Liver (tissue), 9 donors: Measurements from ENCODE around the gene AKT2. TPM values are rescaled to one million over a fixed set of nuclear protein-coding genes. Genes with fewer than 3 reads are reported as not detected.

Experiments
- DNase-seq: peaks from one replicate; pipeline ENCODE4 v3.0.0-alpha.2; 2017; ENCODE audit warnings: low spot score
- H3K27ac ChIP-seq, 2 donors: one replicate each; pipeline ENCODE4 v1.7.0; 2013; ENCODE audit warnings: inconsistent platforms in 2 of 2, low read length in 2 of 2, control low read depth in 1 of 2, low read depth in 1 of 2, mild to moderate bottlenecking in 1 of 2
- H3K27me3 ChIP-seq, 4 donors: one replicate each; pipeline versions ENCODE4 v1.6.1 to v1.7.0; 2013; ENCODE audit warnings: low read length in 3 of 4, inconsistent platforms in 1 of 4, mild to moderate bottlenecking in 1 of 4, moderate library complexity in 1 of 4; ENCODE audit not compliant: control insufficient read depth in 4 of 4, insufficient read depth in 4 of 4
- H3K36me3 ChIP-seq, 4 donors: one replicate each; pipeline versions ENCODE4 v1.6.1 to v1.7.0; 2013; ENCODE audit warnings: low read length in 3 of 4, mild to moderate bottlenecking in 3 of 4, low read depth in 1 of 4, moderate library complexity in 1 of 4; ENCODE audit not compliant: control insufficient read depth in 4 of 4, insufficient read depth in 3 of 4
- H3K4me1 ChIP-seq, 4 donors: one replicate each; pipeline versions ENCODE4 v1.6.1 to v1.7.0; 2013; ENCODE audit warnings: low read length in 3 of 4, mild to moderate bottlenecking in 3 of 4, moderate library complexity in 1 of 4; ENCODE audit not compliant: control insufficient read depth in 4 of 4, insufficient read depth in 4 of 4
- H3K4me3 ChIP-seq, 3 donors: one replicate each; pipeline versions ENCODE4 v1.6.1 to v1.7.0; 2013; ENCODE audit warnings: low read length in 3 of 3, control low read depth in 1 of 3, low read depth in 1 of 3, mild to moderate bottlenecking in 1 of 3
- H3K9ac ChIP-seq, 2 donors: one replicate each; pipeline ENCODE4 v1.7.0; 2013; ENCODE audit warnings: low read length in 2 of 2, mild to moderate bottlenecking in 2 of 2, moderate library complexity in 2 of 2, control low read depth in 1 of 2, low read depth in 1 of 2
- H3K9me3 ChIP-seq, 4 donors: one replicate each; pipeline versions ENCODE4 v1.6.1 to v1.7.0; 2013; ENCODE audit warnings: low read length in 3 of 4; ENCODE audit not compliant: control insufficient read depth in 4 of 4
- EGR1 ChIP-seq, 2 donors: IDR thresholded peaks; 2 replicates each; pipeline ENCODE4 v1.6.1; 2016 to 2018; ENCODE audit warnings: antibody characterized with exemption in 2 of 2, low read depth in 2 of 2
- FOXA1 ChIP-seq: IDR thresholded peaks from 2 replicates; pipeline ENCODE4 v1.6.1; 2016; ENCODE audit warnings: antibody characterized with exemption
- FOXA2 ChIP-seq: IDR thresholded peaks from 2 replicates; pipeline ENCODE4 v1.6.1; 2016; ENCODE audit warnings: antibody characterized with exemption
- GABPA ChIP-seq, 2 donors: IDR thresholded peaks in 1 of 2; conservative IDR thresholded peaks in 1 of 2; 2 replicates each; pipeline ENCODE4 v1.6.1; 2016; ENCODE audit warnings: antibody characterized with exemption in 2 of 2, mild to moderate bottlenecking in 1 of 2, moderate library complexity in 1 of 2
- HNF4G ChIP-seq: IDR thresholded peaks from 2 replicates; pipeline ENCODE4 v1.6.1; 2016; ENCODE audit warnings: antibody characterized with exemption
- JUND ChIP-seq, 2 donors: IDR thresholded peaks; 2 replicates each; pipeline ENCODE4 v1.6.1; 2016; ENCODE audit warnings: antibody characterized with exemption in 2 of 2
- NR2F2 ChIP-seq: IDR thresholded peaks from 2 replicates; pipeline ENCODE4 v1.6.1; 2016; ENCODE audit warnings: antibody characterized with exemption
- RAD21 ChIP-seq, 2 donors: IDR thresholded peaks; 2 replicates each; pipeline ENCODE4 v1.6.1; 2016; ENCODE audit warnings: antibody characterized with exemption in 2 of 2, mild to moderate bottlenecking in 2 of 2
- SP1 ChIP-seq: IDR thresholded peaks from 2 replicates; pipeline ENCODE4 v1.6.1; 2018; ENCODE audit warnings: antibody characterized with exemption, mild to moderate bottlenecking
- TAF1 ChIP-seq: conservative IDR thresholded peaks from 2 replicates; pipeline ENCODE4 v1.6.1; 2016; ENCODE audit warnings: antibody characterized with exemption, mild to moderate bottlenecking
- YY1 ChIP-seq: IDR thresholded peaks from 2 replicates; pipeline ENCODE4 v1.6.1; 2016; ENCODE audit warnings: antibody characterized with exemption, mild to moderate bottlenecking
- WGBS: extraction: QIAGEN DNeasy Blood & Tissue Kit; methylation state at CpG from one replicate; pipeline ENCODE4 v1.1.7; 2013; 5-methylcytosine and 5-hydroxymethylcytosine counted together
- polyA plus RNA-seq, 2 donors: library from polyadenylated mRNA; stranded (reverse) in 1 of 2; unstranded in 1 of 2; fragments of 200-250 nt in 1 of 2; fragments of >200 nt in 1 of 2; fragmentation: Nextera tagmentation in 1 of 2; extraction: Ambion mirVana in 1 of 2; gene quantifications; one replicate each; pipeline versions ENCODE4 v1.2.1 to v1.2.3, GENCODE V29; 2013 to 2015
- total RNA-seq, 2 donors: library from RNA; depleted of rRNA; stranded (reverse); fragments of >200 nt; gene quantifications; one replicate each; pipeline ENCODE4 v1.2.3, GENCODE V29; 2014
- TF ChIP-seq, protein P1 (sequence below): fragments of 150-350 bp; IDR thresholded peaks from 2 replicates; pipeline ENCODE4 v1.5.1; 2017; ENCODE audit warnings: improper control_type of control experiment, low read depth, low read length; ENCODE audit not compliant: missing input control
- TF ChIP-seq, protein P2 (sequence below): IDR thresholded peaks from 2 replicates; pipeline ENCODE4 v1.6.1; 2016; ENCODE audit warnings: antibody characterized with exemption
- TF ChIP-seq, protein P3 (sequence below): IDR thresholded peaks from 2 replicates; pipeline ENCODE4 v1.6.1; 2016; ENCODE audit warnings: antibody characterized with exemption
- TF ChIP-seq, protein P4 (sequence below): IDR thresholded peaks from 2 replicates; pipeline ENCODE4 v1.6.1; 2016; ENCODE audit warnings: antibody characterized with exemption, mild to moderate bottlenecking
- donor health status: healthy.
- donor health status: healthy.
- donor health status: healthy.
- donor health status: healthy.
- donor health status: healthy.

Gene AKT2
- total and polyA plus RNA-seq, 4 donors, result 23.2 to 110 (median 60.4) TPM

DNA sequence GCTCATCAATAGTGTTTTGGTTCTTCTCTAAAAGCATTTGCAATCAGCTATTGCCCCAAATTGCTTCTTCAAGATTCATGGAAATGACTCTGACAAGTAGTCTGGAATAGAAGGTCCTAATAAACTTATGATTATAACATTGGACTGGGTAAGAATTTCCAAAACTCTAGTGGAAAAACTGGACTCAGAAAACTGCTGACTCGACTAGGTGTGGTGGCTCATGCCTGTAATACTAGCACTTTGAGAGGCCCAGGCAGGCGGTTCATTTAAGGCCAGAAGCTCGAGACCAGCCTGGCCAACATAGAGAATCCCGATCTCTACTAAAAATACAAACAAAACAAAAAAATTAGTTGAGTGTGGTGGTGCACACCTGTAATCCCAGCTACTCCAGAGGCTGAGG is 15.5 kb upstream of the AKT2 start:
- H3K4me1 ChIP-seq, result peaks cover 0 to 12% (median 3%) of the 10 kb centered on the region in 4 donors
- no peak for DNase-seq
- 92% methylated on average over 4 of the region's 4 CpGs for WGBS
- no peaks in the 10 kb centered on the region for H3K27me3 ChIP-seq
- no peak overlapping the region for H3K9ac ChIP-seq
- no peak overlapping the region for H3K27ac ChIP-seq
- TF ChIP-seq TAF1 (no peak), HNF4G (no peak)
- TF ChIP-seq, protein P1, sequence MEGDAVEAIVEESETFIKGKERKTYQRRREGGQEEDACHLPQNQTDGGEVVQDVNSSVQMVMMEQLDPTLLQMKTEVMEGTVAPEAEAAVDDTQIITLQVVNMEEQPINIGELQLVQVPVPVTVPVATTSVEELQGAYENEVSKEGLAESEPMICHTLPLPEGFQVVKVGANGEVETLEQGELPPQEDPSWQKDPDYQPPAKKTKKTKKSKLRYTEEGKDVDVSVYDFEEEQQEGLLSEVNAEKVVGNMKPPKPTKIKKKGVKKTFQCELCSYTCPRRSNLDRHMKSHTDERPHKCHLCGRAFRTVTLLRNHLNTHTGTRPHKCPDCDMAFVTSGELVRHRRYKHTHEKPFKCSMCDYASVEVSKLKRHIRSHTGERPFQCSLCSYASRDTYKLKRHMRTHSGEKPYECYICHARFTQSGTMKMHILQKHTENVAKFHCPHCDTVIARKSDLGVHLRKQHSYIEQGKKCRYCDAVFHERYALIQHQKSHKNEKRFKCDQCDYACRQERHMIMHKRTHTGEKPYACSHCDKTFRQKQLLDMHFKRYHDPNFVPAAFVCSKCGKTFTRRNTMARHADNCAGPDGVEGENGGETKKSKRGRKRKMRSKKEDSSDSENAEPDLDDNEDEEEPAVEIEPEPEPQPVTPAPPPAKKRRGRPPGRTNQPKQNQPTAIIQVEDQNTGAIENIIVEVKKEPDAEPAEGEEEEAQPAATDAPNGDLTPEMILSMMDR, result no peak
- H3K9me3 ChIP-seq, result no peaks in the 10 kb centered on the region
- H3K4me3 ChIP-seq, result no peak overlapping the region
- no peaks in the 10 kb centered on the region for H3K36me3 ChIP-seq

DNA sequence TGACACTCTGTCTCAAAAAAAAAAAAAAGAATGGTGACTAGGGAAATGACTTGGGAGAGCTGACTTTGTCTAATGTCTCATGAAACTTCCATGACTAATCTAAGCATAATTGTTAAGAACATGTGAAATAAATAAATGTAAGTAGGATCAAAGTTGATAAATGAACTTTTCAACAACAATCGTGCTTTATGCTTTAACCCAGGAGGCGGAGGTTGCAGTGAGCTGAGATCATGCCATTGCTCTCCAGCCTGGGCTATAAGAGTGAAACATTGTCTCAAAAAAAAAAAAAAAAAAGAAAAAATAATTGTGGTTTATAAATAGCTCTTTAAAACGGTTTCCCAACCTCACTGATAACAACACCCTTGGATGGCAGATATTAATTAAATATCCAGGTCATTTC is 12.9 kb upstream of the AKT2 start:
- WGBS, result 76% methylated on average over 3 of the region's 3 CpGs
- Histone ChIP-seq H3K27me3 (no peaks in the 10 kb centered on the region), H3K4me1 (no peaks in the 10 kb centered on the region), H3K36me3 (no peaks in the 10 kb centered on the region), H3K4me3 (no peak overlapping the region), H3K9me3 (no peaks in the 10 kb centered on the region), H3K9ac (no peak overlapping the region), H3K27ac (no peak overlapping the region)
- DNase-seq, result no peak
- TF ChIP-seq RAD21 (IDR thresholded peaks at IDR 0.05) (no peak), HNF4G (no peak), JUND (IDR thresholded peaks at IDR 0.05) (no peak), FOXA1 (no peak), YY1 (no peak), FOXA2 (no peak), NR2F2 (no peak), SP1 (no peak), TAF1 (no peak), GABPA (IDR thresholded peaks at IDR 0.05 in 1 of 2, conservative IDR thresholded peaks at IDR 0.05 in 1 of 2) (no peak), EGR1 (IDR thresholded peaks at IDR 0.05; ENCODE audit: low read depth in 2 of 2) (no peak)
- TF ChIP-seq, protein P2, sequence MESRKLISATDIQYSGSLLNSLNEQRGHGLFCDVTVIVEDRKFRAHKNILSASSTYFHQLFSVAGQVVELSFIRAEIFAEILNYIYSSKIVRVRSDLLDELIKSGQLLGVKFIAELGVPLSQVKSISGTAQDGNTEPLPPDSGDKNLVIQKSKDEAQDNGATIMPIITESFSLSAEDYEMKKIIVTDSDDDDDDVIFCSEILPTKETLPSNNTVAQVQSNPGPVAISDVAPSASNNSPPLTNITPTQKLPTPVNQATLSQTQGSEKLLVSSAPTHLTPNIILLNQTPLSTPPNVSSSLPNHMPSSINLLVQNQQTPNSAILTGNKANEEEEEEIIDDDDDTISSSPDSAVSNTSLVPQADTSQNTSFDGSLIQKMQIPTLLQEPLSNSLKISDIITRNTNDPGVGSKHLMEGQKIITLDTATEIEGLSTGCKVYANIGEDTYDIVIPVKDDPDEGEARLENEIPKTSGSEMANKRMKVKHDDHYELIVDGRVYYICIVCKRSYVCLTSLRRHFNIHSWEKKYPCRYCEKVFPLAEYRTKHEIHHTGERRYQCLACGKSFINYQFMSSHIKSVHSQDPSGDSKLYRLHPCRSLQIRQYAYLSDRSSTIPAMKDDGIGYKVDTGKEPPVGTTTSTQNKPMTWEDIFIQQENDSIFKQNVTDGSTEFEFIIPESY, result no peak
- TF ChIP-seq, protein P3, sequence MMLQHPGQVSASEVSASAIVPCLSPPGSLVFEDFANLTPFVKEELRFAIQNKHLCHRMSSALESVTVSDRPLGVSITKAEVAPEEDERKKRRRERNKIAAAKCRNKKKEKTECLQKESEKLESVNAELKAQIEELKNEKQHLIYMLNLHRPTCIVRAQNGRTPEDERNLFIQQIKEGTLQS, result no peak
- TF ChIP-seq, protein P1, result no peak
- TF ChIP-seq, protein P4, sequence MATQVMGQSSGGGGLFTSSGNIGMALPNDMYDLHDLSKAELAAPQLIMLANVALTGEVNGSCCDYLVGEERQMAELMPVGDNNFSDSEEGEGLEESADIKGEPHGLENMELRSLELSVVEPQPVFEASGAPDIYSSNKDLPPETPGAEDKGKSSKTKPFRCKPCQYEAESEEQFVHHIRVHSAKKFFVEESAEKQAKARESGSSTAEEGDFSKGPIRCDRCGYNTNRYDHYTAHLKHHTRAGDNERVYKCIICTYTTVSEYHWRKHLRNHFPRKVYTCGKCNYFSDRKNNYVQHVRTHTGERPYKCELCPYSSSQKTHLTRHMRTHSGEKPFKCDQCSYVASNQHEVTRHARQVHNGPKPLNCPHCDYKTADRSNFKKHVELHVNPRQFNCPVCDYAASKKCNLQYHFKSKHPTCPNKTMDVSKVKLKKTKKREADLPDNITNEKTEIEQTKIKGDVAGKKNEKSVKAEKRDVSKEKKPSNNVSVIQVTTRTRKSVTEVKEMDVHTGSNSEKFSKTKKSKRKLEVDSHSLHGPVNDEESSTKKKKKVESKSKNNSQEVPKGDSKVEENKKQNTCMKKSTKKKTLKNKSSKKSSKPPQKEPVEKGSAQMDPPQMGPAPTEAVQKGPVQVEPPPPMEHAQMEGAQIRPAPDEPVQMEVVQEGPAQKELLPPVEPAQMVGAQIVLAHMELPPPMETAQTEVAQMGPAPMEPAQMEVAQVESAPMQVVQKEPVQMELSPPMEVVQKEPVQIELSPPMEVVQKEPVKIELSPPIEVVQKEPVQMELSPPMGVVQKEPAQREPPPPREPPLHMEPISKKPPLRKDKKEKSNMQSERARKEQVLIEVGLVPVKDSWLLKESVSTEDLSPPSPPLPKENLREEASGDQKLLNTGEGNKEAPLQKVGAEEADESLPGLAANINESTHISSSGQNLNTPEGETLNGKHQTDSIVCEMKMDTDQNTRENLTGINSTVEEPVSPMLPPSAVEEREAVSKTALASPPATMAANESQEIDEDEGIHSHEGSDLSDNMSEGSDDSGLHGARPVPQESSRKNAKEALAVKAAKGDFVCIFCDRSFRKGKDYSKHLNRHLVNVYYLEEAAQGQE, result no peak
